Osteoblast (primary cell): ENCODE data around the gene DNAL1. TPM values are rescaled to one million over a fixed set of nuclear protein-coding genes. Genes with fewer than 3 reads are reported as not detected.

ENCODE experiments used
- DNase-seq: peaks from one replicate; pipeline ENCODE4 v3.0.0; 2011; ENCODE audit warnings: low spot score, mixed read lengths; ENCODE audit not compliant: insufficient read length; ENCODE audit errors: missing footprints
- H2AFZ ChIP-seq: 2 replicates; pipeline ENCODE4 v1.6.0; 2011; ENCODE audit warnings: mild to moderate bottlenecking, low read length
- H3K27ac ChIP-seq: 2 replicates; pipeline ENCODE4 v1.5.1; 2011; ENCODE audit warnings: mild to moderate bottlenecking, low read depth, low read length, moderate library complexity
- H3K27me3 ChIP-seq: 2 replicates; pipeline ENCODE4 v1.6.0; 2012; ENCODE audit warnings: mild to moderate bottlenecking, control low read depth, inconsistent platforms, low read length, moderate library complexity; ENCODE audit not compliant: insufficient read depth
- H3K36me3 ChIP-seq: 2 replicates; pipeline ENCODE4 v1.5.1; 2011; ENCODE audit warnings: mild to moderate bottlenecking, low read length, control low read depth, moderate library complexity; ENCODE audit not compliant: insufficient read depth
- H3K4me1 ChIP-seq: 2 replicates; pipeline ENCODE4 v1.5.1; 2011; ENCODE audit warnings: mild to moderate bottlenecking, low read length, control low read depth, moderate library complexity; ENCODE audit not compliant: insufficient read depth
- H3K4me2 ChIP-seq: 2 replicates; pipeline ENCODE4 v1.6.0; 2011; ENCODE audit warnings: mild to moderate bottlenecking, low read length; ENCODE audit not compliant: insufficient read depth
- H3K4me3 ChIP-seq: fragments of 200-600 bp; sonication (generic); 3 replicates; pipeline ENCODE4 v1.5.1; 2012; ENCODE audit warnings: mild to moderate bottlenecking, low read length, inconsistent platforms; ENCODE audit not compliant: insufficient read depth
- H3K79me2 ChIP-seq: 2 replicates; pipeline ENCODE4 v1.6.0; 2012; ENCODE audit warnings: mild to moderate bottlenecking, low read length, control low read depth, inconsistent platforms; ENCODE audit not compliant: insufficient read depth
- H3K9me3 ChIP-seq: 2 replicates; pipeline ENCODE4 v1.5.1; 2011; ENCODE audit warnings: low read depth, low read length, control low read depth
- H4K20me1 ChIP-seq: 2 replicates; pipeline ENCODE4 v1.6.0; 2012; ENCODE audit warnings: mild to moderate bottlenecking, low read length, control low read depth; ENCODE audit not compliant: insufficient read depth
- CTCF ChIP-seq: IDR thresholded peaks from 2 replicates; pipeline ENCODE4 v1.5.1; 2011; ENCODE audit warnings: mild to moderate bottlenecking, low read depth, low read length, moderate library complexity; ENCODE audit errors: extremely low read depth
- total RNA-seq: library from RNA; depleted of rRNA; stranded (reverse); fragments of >200 nt; gene quantifications from 2 replicates; pipeline ENCODE4 v1.2.3, GENCODE V29; 2012

DNAL1 gene
- total RNA-seq, 1 donor, result 9.0 TPM

GRCh38 chr14:73723797-73724661 lies 79.2 kb downstream of the DNAL1 start:
- Histone ChIP-seq H3K4me2 (peak overlapping the region; percentile 81), H2AFZ (no peak overlapping the region), H3K27me3 (no peaks in the 10 kb centered on the region), H3K9me3 (no peaks in the 10 kb centered on the region), H3K4me1 (peaks cover 51% of the 10 kb centered on the region), H3K27ac (peak overlapping the region; percentile 96), H3K4me3 (peak overlapping the region; percentile 54), H4K20me1 (peaks cover 10% of the 10 kb centered on the region), H3K79me2 (peaks cover 35% of the 10 kb centered on the region), H3K36me3 (peaks cover 71% of the 10 kb centered on the region)
- no peak for TF ChIP-seq CTCF
- peak; percentile 98 for DNase-seq

GRCh38 chr14:73724696-73725095 lies 79.9 kb downstream of the DNAL1 start:
- peak overlapping the region; percentile 30 for H3K4me3 ChIP-seq
- peaks cover 15% of the 10 kb centered on the region for H4K20me1 ChIP-seq
- H3K9me3 ChIP-seq, result no peaks in the 10 kb centered on the region
- peaks cover 72% of the 10 kb centered on the region for H3K36me3 ChIP-seq
- peak overlapping the region; percentile 81 for H3K4me2 ChIP-seq
- H3K27me3 ChIP-seq, result no peaks in the 10 kb centered on the region
- H3K27ac ChIP-seq, result peak overlapping the region; percentile 96
- peaks cover 41% of the 10 kb centered on the region for H3K79me2 ChIP-seq
- H2AFZ ChIP-seq, result no peak overlapping the region
- peaks cover 52% of the 10 kb centered on the region for H3K4me1 ChIP-seq
- DNase-seq, result peak; percentile 74
- TF ChIP-seq CTCF, result no peak

- Histone ChIP-seq H3K27ac (peak overlapping the region; percentile 96), H2AFZ (no peak overlapping the region), H3K4me2 (peak overlapping the region; percentile 81), H3K36me3 (peaks cover 70% of the 10 kb centered on the region), H3K9me3 (no peaks in the 10 kb centered on the region), H3K4me3 (no peak overlapping the region), H4K20me1 (peaks cover 18% of the 10 kb centered on the region), H3K79me2 (peaks cover 44% of the 10 kb centered on the region), H3K27me3 (no peaks in the 10 kb centered on the region), H3K4me1 (peaks cover 52% of the 10 kb centered on the region)
- peak; percentile 83 for DNase-seq
- no peak for TF ChIP-seq CTCF
These were observed 80.6 kb downstream of the DNAL1 start for GRCh38 chr14:73725116-73726024.
